Stimulated activated CD8-positive, alpha-beta memory T cell treated with anti-CD3 and anti-CD28 coated beads, Interleukin-12 subunit alpha, Interleukin-12 subunit beta, amount 100 ng/mL, for 24 hours (primary cell): ENCODE results near the gene LYZ.
A peak's percentile ranks its signal among the peaks of the same experiment; 100 is the strongest.
"Not testable (repeated sequence)": the region's sequence is repeated elsewhere in the genome, so short reads cannot be mapped to it uniquely, and the experiment has no call there.

ENCODE experiments used
- DNase-seq: peaks from one replicate; pipeline ENCODE4 v3.0.0-alpha.2; 2020; ENCODE audit errors: extremely low read depth

Gene LYZ

DNA sequence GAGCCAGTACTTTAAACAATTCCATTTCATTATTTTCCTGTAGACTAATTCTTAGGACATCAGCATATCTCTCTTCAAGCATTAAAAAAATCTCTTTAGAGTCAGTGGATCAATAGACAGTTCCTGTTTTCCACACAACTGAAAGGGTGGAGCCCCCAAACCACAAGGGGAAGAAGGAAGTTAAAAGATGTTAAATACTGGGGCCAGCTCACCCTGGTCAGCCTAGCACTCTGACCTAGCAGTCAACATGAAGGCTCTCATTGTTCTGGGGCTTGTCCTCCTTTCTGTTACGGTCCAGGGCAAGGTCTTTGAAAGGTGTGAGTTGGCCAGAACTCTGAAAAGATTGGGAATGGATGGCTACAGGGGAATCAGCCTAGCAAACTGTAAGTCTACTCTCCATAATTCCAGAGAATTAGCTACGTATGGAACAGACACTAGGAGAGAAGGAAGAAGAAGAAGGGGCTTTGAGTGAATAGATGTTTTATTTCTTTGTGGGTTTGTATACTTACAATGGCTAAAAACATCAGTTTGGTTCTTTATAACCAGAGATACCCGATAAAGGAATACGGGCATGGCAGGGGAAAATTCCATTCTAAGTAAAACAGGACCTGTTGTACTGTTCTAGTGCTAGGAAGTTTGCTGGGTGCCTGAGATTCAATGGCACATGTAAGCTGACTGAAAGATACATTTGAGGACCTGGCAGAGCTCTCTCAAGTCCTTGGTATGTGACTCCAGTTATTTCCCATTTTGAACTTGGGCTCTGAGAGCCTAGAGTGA is at the start of gene LYZ:
LYZ (plus strand) TSS at position 220 of the 777 bp plus-strand sequence; CDS start at position 248, 28 bp downstream.
- DNase-seq: no peak

DNA sequence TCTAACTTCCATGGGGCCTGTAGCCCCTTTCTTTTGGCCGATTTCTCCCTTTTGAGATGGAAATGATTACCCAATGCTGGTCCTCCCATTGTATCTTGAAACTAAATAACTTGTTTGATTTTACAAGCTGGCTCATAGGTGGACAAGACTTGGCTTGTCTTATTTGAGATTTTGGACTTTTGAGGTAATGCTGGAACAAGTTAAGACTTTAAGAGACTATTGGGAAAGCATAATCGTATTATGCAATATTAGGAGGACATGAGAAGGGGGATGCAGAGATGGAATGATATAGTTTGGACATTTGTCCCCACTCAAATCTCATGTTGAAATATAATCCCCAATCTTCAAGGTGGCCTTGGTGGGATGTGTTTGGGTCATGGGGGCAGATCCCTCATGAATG is 49.2 kb upstream of the LYZ start:
- DNase-seq: no peak

DNA sequence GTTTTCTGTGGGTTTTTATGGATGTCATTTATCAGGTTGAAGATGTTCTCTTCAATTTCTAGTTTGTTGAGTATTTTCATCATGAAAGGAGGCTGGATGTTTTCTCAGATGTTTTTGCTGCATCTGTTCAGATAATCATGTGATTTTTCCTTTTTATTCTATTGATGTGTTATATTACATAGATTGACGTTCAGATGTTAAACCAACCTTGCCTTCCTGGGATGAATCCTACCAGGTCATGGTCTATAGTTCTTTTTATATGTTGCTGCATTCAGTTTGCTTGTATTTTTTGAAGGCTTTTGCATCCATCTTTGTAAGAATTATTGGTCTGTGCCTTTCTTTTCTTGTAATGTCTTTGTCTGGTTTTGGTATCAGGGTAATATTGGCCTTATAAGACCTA is 43.9 kb upstream of the LYZ start:
- no peak for DNase-seq

- DNase-seq: no peak
Measured at GRCh38 chr12:69309461-69309860, 38.7 kb upstream of the LYZ start.

DNA sequence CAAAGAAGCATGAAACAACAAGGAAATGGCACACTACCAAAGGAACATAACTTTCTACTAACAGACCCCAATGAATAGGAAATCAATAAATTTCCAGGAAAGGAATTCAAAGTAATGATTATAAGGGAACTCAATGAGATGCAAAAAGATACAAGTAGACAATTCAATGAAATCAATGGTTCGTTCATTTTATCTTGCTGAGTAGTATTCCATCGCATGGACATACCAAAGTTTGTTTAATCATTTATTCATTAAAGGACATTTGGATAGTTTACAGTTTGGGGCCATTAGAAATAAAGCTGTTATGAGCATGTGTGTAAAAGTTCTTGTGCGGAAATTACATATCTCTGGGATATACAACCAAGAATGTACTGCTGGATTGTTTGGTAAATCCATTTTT is 35.0 kb upstream of the LYZ start:
- no peak for DNase-seq

GRCh38 chr12:69316784-69317183 is 31.4 kb upstream of the LYZ start:
- DNase-seq: not testable (repeated sequence)

GRCh38 chr12:69317233-69317632 is 30.9 kb upstream of the LYZ start:
- DNase-seq: not testable (repeated sequence)

DNA sequence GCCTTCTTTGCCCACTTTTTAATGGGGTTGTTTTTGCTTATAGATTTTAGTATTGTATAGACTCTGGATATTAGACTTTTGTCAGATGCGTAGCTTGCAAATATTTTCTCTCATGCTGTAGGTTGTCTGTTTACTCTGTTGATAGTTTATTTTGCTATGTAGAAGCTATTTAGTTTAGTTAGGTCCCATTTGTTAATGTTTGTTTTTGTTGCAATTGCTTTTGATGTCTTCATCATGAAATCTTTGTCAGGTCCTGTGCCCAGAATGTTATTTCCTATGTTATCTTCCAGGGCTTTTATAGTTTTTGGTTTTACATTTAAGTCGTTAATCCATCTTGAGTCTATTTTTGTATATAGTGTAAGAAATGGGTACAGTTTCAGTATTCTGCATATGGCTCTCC is 30.0 kb upstream of the LYZ start:
- DNase-seq: no peak

DNA sequence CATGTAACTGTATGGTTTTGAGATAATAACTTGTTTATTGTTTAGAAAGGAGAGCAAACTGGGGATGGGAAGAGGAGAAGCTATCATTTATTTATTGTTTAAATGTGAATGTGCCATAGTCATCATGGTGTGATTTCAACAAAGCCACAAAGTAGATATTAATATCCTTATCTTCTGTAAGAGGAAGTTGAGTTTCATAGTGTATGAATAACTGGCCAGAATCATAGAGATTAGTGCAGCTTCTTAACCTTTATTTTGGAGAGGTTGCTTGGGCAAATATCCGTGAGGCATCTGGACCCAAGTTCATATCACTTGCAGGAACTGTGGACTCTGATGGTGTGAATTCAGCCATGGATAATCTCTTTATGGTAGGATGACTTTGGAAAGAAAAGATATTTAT is 26.8 kb upstream of the LYZ start:
- DNase-seq: no peak

DNA sequence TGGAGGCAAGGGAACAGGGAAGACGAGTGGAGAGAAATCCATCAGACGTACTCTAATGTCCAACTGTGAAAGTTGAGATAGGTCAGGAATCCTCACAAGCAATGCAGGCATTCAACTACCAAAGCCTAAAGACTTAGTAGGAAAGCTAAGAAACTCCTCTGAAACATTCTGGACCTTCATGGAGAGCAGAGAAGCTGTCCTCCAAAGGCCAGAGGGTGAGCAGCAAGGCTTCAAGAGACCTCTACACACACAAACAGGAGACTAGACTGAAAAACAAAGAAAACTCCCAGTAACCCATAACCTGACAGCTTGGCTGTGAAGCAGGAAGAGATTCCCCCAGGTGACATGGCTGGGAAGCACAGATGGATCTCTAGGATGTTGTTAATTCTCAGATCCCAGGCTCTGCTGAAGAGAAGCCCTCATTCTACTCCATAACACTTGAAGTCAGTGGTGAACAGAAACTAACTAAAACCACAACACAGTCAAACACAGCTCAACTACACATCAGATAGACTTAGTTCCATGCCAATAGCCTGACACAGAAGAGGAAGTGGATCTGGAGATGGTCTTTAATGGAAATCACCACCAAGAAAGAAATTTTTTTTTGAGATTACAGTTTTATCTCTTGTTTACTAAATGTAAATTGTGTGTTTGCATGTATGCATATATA is 23.2 kb upstream of the LYZ start:
- no peak for DNase-seq

GRCh38 chr12:69328426-69328825 is 19.8 kb upstream of the LYZ start:
- no peak for DNase-seq

DNA sequence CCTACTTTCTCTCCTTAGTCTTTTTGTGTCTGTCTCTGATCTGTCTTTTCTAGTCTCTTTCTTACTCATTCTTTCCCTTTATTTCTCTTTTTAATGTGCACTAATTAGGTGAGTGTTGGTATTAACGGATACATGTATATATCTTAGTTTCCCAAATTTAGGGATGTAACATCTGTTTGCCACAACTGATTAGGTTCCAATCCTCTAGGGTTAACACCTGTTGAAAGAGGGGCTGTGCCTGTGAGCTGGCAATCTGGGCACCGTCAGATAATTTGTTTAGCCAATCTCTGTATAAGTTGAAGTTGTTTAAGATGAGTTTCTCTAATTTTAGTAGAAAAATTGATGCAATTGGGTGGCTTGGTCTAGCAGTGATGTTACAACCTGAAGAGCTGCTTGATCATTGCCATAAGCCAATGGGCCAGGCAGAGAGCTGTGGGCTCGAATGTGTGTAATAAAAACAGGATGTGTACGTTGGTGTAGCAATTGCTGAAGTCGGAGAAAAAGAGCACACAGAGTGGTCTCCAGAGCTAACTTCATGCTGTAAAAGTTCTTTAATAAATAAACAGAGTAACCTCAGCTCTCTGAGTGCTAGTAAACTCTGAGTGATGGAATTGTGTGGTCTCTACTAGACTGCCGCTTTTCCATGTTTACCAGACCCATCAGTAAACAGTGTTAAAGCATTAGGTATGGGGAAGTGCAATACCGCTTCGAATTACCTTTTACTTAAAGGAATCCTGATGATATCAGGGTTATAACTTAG is 18.3 kb upstream of the LYZ start:
- DNase-seq: no peak

DNA sequence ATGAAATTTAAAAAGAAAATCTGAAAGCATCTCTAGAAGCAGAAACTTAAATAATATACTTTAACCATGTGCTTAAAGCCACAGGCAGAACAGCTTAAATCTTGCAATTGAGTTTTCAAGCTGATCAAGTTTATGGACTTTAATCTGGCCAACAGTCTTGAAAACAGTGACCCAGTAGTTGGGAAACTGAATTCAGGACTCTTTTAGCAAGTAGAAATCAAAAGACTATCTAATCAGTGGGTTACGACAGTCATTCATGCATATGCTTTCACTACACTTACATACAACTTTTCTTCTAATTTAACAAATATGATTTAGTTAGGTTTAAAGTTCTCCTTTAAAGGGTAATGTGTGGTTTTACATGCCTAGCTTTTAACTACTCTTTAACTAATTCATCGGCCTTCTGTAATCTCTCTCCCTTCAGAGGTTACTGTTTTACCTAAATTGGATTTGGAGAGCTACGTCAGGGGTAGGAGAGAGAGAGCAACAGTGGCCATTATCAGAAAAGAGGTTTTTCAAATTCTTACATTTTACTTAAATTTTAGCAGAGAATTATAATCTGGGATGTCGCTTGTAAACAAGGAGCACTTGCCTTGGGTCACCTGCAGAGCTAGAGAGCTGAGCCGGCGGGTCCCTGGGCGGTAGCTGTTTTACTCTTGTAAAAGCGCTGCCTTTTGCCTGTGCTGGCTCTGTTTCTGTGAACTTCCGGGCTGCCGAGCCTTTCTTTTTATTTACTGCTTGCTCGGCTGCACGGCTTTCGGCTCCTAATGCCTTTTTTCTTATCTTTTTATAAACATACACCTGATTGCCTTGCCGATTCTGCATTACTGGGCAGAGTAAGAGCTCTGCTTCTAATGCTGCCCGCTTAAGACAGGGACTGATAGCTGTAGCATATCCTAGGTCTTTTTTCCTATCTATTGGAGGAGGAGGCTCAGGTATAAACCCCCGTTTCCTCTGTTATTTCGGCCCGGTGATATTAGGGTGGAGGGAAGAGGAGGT is 17.4 kb upstream of the LYZ start:
- DNase-seq: peak; percentile 25

- DNase-seq: no peak
Measured at GRCh38 chr12:69331519-69331908, 16.7 kb upstream of the LYZ start.

GRCh38 chr12:69331909-69332684 is 16.1 kb upstream of the LYZ start:
- no peak for DNase-seq

- no peak for DNase-seq
Measured at GRCh38 chr12:69332815-69333358, 15.3 kb upstream of the LYZ start.

DNA sequence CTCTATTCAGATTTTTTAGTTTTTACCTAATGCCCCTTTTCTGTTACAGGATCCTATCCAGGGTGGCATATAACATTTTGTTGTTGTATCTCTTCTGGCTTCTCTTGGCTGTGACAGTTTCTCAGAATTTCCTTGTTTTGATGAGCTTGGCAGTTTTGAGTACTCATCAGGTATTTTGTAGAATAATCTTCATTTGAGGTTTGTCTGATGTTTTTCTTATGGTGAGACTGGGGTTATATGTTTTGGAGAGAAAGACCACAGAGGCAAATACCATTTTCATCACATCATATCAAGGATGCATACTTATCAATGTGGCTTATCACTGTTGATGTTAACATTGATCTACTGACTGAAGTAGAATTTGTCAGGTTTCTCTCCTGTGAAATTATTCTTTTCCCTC is 14.0 kb upstream of the LYZ start:
- DNase-seq: no peak

- DNase-seq: no peak
Measured at GRCh38 chr12:69337311-69338090, 10.7 kb upstream of the LYZ start.

GRCh38 chr12:69338120-69338859 is 9.9 kb upstream of the LYZ start:
- DNase-seq: no peak
